SK-N-SH treated with all-trans-retinoic acid at 6 μM for 48 hours (cell line): ENCODE results near the gene KAT6B.

Experiments
- PATZ1 ChIP-seq: fragments of 250-450 bp; sonication (Bioruptor Pico); IDR thresholded peaks from 2 replicates; pipeline ENCODE4 v1.8.0; 2020; ENCODE audit warnings: mild to moderate bottlenecking, moderate library complexity, borderline replicate concordance
- POU6F1 ChIP-seq: fragments of 250-450 bp; sonication (Bioruptor Pico); IDR thresholded peaks from 2 replicates; pipeline ENCODE4 v1.8.0; 2021; ENCODE audit warnings: low read depth, mild to moderate bottlenecking, moderate library complexity, borderline replicate concordance
- ZNF565 ChIP-seq: fragments of 450-650 bp; formaldehyde crosslinking; conservative IDR thresholded peaks from 2 replicates; pipeline ENCODE4 v1.5.0; 2020; ENCODE audit warnings: low read depth, mild to moderate bottlenecking, moderate library complexity

GRCh38 chr10:74831518-74832120 is 5.2 kb downstream of the KAT6B start:
- TF ChIP-seq ZNF565 (CRISPR knock-in tag) (no peak), POU6F1 (CRISPR knock-in tag) (no peak), PATZ1 (CRISPR knock-in tag) (no peak)
